Measurements from ENCODE around the gene GPC3. TPM values are rescaled to one million over a fixed set of nuclear protein-coding genes. Genes with fewer than 3 reads are reported as not detected.

Gene GPC3
- total RNA-seq, 1 experiment from 2014 or later = 0.98 TPM

- H3K4me3 ChIP-seq (replicated peaks in 1 of 2; ENCODE audit: low read depth in 1 of 2, low read length in 2 of 2) = no peak overlapping the region
- ATAC-seq (no peak), DNase-seq (ENCODE audit: low read depth, low spot score) (no peak)
- BruUV-seq (replicated peaks) = no TSS peak
- H2AFZ ChIP-seq (ENCODE audit: low read depth, low read length, poor library complexity, severe bottlenecking) = no peak overlapping the region
- no peaks in the 10 kb centered on the region for H4K20me1 ChIP-seq (ENCODE audit: insufficient read depth)
- TF ChIP-seq MAX (IDR thresholded peaks at IDR 0.05) = no peak
- TF ChIP-seq EZH2phosphoT487 (IDR thresholded peaks at IDR 0.05; ENCODE audit: borderline replicate concordance) = no peak
- TF ChIP-seq CBX3 (IDR thresholded peaks at IDR 0.05; ENCODE audit: low read depth) = no peak
- TF ChIP-seq POLR2AphosphoS5 (IDR thresholded peaks at IDR 0.05; ENCODE audit: low read depth, low read length) = no peak
- TF ChIP-seq TCF7L2 (IDR thresholded peaks at IDR 0.05; ENCODE audit: borderline replicate concordance, extremely low read depth, insufficient read depth, insufficient read length) = no peak
- no peak for TF ChIP-seq REST (IDR thresholded peaks at IDR 0.05; ENCODE audit: low read depth)
- TF ChIP-seq CEBPB (IDR thresholded peaks at IDR 0.05; ENCODE audit: low read depth) = no peak
- no peaks in the 10 kb centered on the region for H3K79me2 ChIP-seq (ENCODE audit: insufficient read depth, low read length)
- no peaks in the 10 kb centered on the region for H3K9me3 ChIP-seq (ENCODE audit: control insufficient read depth in 1 of 2, insufficient read depth in 1 of 2, low read depth in 1 of 2, low read length in 2 of 2)
- no peaks in the 10 kb centered on the region for H3K9me2 ChIP-seq (ENCODE audit: insufficient read depth)
- no peak overlapping the region for H3K4me2 ChIP-seq (ENCODE audit: low read length)
- no peak overlapping the region for H3K9ac ChIP-seq (ENCODE audit: low read length)
- H3K27ac ChIP-seq (ENCODE audit: low read depth, low read length) = no peak overlapping the region
- RAD21 ChIA-PET (ENCODE audit: low non-redundant PET in 1 of 2, low total read pairs in 2 of 2, uncharacterized antibody in 2 of 2, unreplicated experiment in 2 of 2) = no interaction called here
- CTCF ChIA-PET = no interaction called here
- H3K4me1 ChIP-seq (ENCODE audit: control insufficient read depth in 1 of 2, insufficient read depth in 2 of 2, low read length in 2 of 2) = no peaks in the 10 kb centered on the region
- no peaks in the 10 kb centered on the region for H3K27me3 ChIP-seq (ENCODE audit: insufficient read depth, low read length)
- H3K36me3 ChIP-seq (ENCODE audit: control insufficient read depth in 1 of 2, insufficient read depth in 2 of 2, low read length in 2 of 2) = no peaks in the 10 kb centered on the region
- POLR2A ChIA-PET = no interaction called here
- intact Hi-C loops (cut with micrococcal nuclease) = no loop called here
Measured at GRCh38 chrX:133579631-133580030, 405.8 kb downstream of the GPC3 start.
